ENCODE data around the gene RNLS.

Gene RNLS

DNA sequence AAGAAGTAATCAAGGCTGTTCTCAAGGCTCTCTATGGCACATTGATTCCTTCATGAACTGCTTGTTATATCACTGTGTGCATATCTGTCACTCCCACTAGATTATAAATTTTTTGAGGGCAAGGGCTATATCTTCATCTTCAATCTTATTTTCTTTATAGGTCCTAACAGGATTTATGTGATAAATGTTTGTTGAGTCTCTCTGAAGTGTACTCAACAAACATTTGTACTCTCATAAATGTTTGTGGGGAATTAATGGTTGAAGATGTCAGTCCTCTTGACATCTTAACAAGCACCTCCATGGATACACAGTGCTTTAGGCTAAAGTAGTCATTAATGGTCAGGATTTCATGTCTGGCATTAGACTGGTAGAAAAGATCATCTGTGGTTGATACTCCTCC, 143.2 kb downstream of the RNLS start:
- in situ Hi-C loops (cut with MboI; ENCODE audit: low sequenced_read_pairs) = no loop called here

DNA sequence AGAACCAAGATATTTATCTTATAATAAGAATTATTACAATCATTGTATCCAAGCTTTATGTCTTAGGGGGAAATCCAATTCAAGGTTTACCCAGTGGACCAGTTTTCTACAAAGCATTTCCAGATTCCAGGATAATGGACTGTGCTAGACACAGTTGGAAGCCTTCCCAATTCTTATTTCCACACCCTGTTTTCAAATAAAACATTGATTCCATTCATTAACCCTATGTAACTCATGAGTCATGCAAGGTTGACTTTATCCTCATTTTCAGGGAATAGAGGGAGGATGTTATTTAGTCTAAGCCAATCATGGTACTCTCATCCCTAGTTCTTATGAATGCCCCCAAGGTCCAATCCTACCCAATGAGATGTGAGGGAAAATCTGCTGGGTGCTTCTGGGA, 145.7 kb downstream of the RNLS start:
- in situ Hi-C loops (cut with MboI; ENCODE audit: low sequenced_read_pairs) = no loop called here

DNA sequence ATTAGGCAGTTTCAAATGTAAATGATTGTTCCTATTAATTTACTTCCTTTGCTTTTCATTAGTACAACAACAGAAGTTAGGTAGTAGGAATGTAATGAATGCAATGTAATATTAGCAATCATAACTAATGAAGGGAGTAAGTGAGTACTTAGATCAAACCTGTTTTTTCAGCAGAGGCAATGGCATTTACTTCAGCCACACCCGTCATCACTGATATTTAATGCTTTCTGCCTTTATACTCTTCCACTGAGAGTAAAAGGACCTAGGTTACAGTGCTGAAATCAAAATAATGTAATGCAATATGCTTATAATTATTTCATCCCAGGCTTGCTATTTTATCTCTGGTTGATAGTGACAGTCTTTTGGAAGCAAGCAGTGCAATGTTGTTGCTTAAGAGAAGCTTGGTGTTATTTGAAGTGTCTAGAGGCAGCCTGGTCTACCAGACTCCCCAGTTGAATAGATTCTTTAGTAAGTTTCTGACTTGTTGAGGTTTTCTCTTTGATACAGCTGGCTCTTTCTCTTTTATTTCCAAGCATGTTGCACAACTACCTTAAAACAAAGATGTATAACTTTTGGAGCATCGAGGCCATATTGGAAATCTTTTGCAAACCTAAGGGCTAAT, 149.4 kb downstream of the RNLS start:
- in situ Hi-C loops (cut with MboI; ENCODE audit: low sequenced_read_pairs) = no loop called here

GRCh38 chr10:88431103-88431502, 152.0 kb downstream of the RNLS start:
- in situ Hi-C loops (cut with MboI; ENCODE audit: low sequenced_read_pairs) = no loop called here

- in situ Hi-C loops (cut with MboI; ENCODE audit: low sequenced_read_pairs) = no loop called here
Measured at GRCh38 chr10:88428976-88429375, 154.1 kb downstream of the RNLS start.

- in situ Hi-C loops (cut with MboI; ENCODE audit: low sequenced_read_pairs) = no loop called here
Measured at GRCh38 chr10:88428442-88428841, 154.7 kb downstream of the RNLS start.

GRCh38 chr10:88427024-88427423, 156.1 kb downstream of the RNLS start:
- in situ Hi-C loops (cut with MboI; ENCODE audit: low sequenced_read_pairs) = no loop called here

GRCh38 chr10:88424881-88425280, 158.2 kb downstream of the RNLS start:
- in situ Hi-C loops (cut with MboI; ENCODE audit: low sequenced_read_pairs) = no loop called here

DNA sequence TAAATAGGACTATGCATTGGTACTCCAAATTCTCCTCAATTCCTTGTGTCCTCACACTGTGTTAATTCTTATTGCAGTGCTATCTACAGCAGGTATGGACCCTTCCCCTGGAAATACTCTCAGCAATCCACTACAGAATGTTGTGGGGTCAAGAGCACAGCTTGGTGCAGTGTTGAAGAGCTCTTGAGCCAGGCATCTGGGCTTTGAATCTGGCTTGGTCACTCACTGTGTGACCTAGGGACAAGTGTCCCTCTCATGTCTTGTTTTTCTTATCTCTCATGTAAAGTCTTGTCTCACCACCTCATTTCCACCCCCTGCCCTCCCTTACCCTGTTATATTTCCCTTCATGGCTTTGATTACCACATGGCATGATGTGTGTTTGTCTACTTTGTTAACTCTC, 159.4 kb downstream of the RNLS start:
- in situ Hi-C loops (cut with MboI; ENCODE audit: low sequenced_read_pairs) = no loop called here

- in situ Hi-C loops (cut with MboI; ENCODE audit: low sequenced_read_pairs) = no loop called here
Measured at GRCh38 chr10:88421590-88421989, 161.5 kb downstream of the RNLS start.

GRCh38 chr10:88418871-88419270, 164.2 kb downstream of the RNLS start:
- in situ Hi-C loops (cut with MboI; ENCODE audit: low sequenced_read_pairs) = no loop called here

- in situ Hi-C loops (cut with MboI; ENCODE audit: low sequenced_read_pairs) = no loop called here
Measured at GRCh38 chr10:88417387-88418030, 165.6 kb downstream of the RNLS start.

DNA sequence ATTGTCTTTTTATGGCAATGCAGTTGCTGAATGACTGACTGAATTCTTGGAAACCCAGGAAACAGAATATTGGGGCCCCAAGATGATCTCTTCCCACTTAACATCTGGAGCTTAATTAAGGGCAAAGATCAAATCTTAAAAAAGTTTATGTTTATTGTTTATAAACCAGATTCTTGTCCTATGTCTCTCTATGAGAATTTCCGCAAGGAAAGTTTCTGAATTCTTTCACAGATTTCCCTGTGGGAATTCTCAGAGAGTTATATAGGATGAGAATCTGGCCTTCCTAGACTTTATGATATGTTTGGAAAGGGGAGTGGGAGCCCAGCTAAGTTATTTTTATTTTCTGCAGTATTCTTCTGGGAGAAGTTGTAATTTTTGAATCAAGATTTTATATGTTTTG, 166.3 kb downstream of the RNLS start:
- in situ Hi-C loops (cut with MboI; ENCODE audit: low sequenced_read_pairs) = no loop called here

GRCh38 chr10:88415533-88416130, 167.5 kb downstream of the RNLS start:
- in situ Hi-C loops (cut with MboI; ENCODE audit: low sequenced_read_pairs) = no loop called here

- in situ Hi-C loops (cut with MboI; ENCODE audit: low sequenced_read_pairs) = no loop called here
Measured at GRCh38 chr10:88413412-88413811, 169.7 kb downstream of the RNLS start.

- in situ Hi-C loops (cut with MboI; ENCODE audit: low sequenced_read_pairs) = no loop called here
Measured at GRCh38 chr10:88411772-88412349, 171.3 kb downstream of the RNLS start.

DNA sequence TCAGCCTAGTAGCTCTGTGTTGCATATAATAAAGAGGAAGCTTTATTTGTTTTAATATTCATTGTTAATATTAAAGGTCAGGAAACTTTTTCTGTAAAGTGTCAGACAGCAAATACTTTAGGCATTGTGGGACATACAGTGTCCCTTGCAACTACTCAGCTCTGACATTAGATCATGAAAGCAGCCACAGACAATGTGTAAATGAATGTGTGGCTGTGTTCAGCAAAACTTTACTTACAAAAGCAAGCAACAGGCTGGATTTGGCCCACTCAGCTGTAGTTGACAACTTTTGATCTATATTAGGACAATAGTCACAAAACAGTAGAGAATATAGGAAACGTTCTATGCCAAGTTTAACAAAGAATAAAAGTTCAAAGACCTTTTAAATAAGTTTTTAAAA, 173.3 kb downstream of the RNLS start:
- in situ Hi-C loops (cut with MboI; ENCODE audit: low sequenced_read_pairs) = no loop called here

- in situ Hi-C loops (cut with MboI; ENCODE audit: low sequenced_read_pairs) = no loop called here
Measured at GRCh38 chr10:88409236-88409635, 173.9 kb downstream of the RNLS start.

- in situ Hi-C loops (cut with MboI; ENCODE audit: low sequenced_read_pairs) = no loop called here
Measured at GRCh38 chr10:88408096-88408495, 175.0 kb downstream of the RNLS start.

DNA sequence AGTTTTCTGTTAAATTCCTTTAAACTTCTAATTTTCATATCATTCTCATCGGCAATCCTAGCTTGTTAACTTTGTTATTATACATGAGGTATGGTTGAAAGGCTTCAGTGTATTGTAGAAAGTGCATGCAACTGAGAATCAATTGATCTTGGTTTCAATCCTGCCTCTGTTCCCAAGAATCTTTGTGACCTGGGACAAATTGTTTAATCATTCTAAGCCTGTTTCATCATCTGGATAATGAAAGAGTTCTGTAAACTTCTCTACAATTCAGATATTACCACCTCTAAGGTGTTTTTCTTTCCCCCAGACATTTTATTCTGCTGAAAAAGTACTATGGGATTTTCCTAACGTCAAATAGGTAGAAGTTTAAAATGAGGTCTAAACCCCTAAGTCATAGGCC, 179.0 kb downstream of the RNLS start:
- in situ Hi-C loops (cut with MboI; ENCODE audit: low sequenced_read_pairs) = no loop called here

DNA sequence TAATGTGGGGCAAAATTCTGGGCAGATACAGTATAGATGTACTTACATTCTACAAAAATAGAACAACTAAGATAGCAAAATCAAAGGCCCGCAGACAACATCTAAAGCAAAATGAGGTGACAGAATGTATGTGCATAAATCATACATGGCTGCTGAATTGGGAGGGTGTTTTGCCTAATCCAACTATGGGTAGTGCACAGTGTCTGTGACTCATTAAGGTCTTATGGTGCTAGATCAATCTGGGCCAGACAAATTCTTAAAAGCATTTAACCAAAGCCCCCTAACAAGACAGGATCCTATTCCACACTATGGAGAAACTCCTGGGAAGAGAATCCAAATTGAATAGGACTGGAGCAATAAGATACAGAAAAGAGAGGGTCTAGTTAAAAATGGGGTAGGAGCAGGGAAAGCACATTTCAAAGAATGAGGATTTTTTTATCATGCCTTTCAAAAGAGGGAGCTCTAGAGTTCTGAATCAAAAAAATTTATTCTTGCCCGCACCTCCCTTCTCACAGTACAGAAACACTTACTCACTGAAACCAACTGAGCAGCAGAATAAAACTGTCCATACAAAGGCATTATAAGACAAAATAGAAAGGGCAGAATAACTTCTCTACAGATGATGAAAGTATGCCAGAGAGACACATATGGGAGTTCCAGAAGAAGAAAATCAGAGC, 181.3 kb downstream of the RNLS start:
- in situ Hi-C loops (cut with MboI; ENCODE audit: low sequenced_read_pairs) = no loop called here

- in situ Hi-C loops (cut with MboI; ENCODE audit: low sequenced_read_pairs) = no loop called here
Measured at GRCh38 chr10:88399240-88399639, 183.9 kb downstream of the RNLS start.

Measured in hTERT RPE-1 (cell line).